SU-DHL-6 (cell line): ENCODE results near the gene SCUBE1.

ENCODE experiments used
- H2AFZ ChIP-seq: fragments of 200-600 bp; sonication (generic); 2 replicates; pipeline ENCODE4 v1.6.1; 2014; ENCODE audit warnings: low read depth, mild to moderate bottlenecking, moderate library complexity, mixed read lengths, antibody characterized with exemption, low read length; ENCODE audit not compliant: severe bottlenecking
- H3F3A ChIP-seq: fragments of 200-600 bp; shearing (Covaris generic); 2 replicates; pipeline ENCODE4 v1.6.0; 2016; ENCODE audit warnings: antibody characterized with exemption, mild to moderate bottlenecking; ENCODE audit not compliant: insufficient read depth
- H3K27ac ChIP-seq: fragments of 200-600 bp; sonication (generic); 2 replicates; pipeline ENCODE4 v1.5.1; 2016; ENCODE audit warnings: low read depth, mild to moderate bottlenecking, low read length, moderate library complexity, mixed read lengths
- H3K27me3 ChIP-seq: fragments of 200-600 bp; sonication (generic), shearing (Covaris generic); 2 replicates; pipeline ENCODE4 v1.6.0; 2014; ENCODE audit warnings: mild to moderate bottlenecking, low read length
- H3K36me3 ChIP-seq: fragments of 200-600 bp; sonication (generic); 2 replicates; pipeline ENCODE4 v1.6.1; 2014; ENCODE audit warnings: mild to moderate bottlenecking, low read length, mixed read lengths
- H3K4me2 ChIP-seq: fragments of 300-600, 200-600 bp; shearing (Covaris generic), sonication (generic); 2 replicates; pipeline ENCODE4 v1.6.0; 2014; ENCODE audit warnings: low read length, low read depth, mild to moderate bottlenecking; ENCODE audit not compliant: poor library complexity, severe bottlenecking
- H3K4me3 ChIP-seq: fragments of 200-600 bp; sonication (generic); 2 replicates; pipeline ENCODE4 v1.5.1; 2014; ENCODE audit warnings: antibody characterized with exemption, low read length, mild to moderate bottlenecking, mixed read lengths; ENCODE audit not compliant: insufficient read depth, poor library complexity, severe bottlenecking
- H3K79me2 ChIP-seq: fragments of 200-600 bp; sonication (generic); 2 replicates; pipeline ENCODE4 v1.6.1; 2014; ENCODE audit warnings: mild to moderate bottlenecking, low read length, moderate library complexity; ENCODE audit not compliant: insufficient read depth
- H3K9ac ChIP-seq: fragments of 200-600 bp; sonication (generic); 2 replicates; pipeline ENCODE4 v1.7.0; 2014; ENCODE audit warnings: mild to moderate bottlenecking, low read length
- H3K9me2 ChIP-seq: fragments of 200-600 bp; sonication (generic); replicated peaks from 2 replicates; pipeline ENCODE4 v1.6.1; 2014; ENCODE audit warnings: low read length; ENCODE audit not compliant: insufficient read depth
- H3K9me3 ChIP-seq: fragments of 200-600 bp; sonication (generic); 2 replicates; pipeline ENCODE4 v1.6.1; 2014; ENCODE audit warnings: low read length, mixed read lengths; ENCODE audit not compliant: insufficient read depth
- H4K20me1 ChIP-seq: fragments of 200-600 bp; sonication (generic); 2 replicates; pipeline ENCODE4 v1.6.1; 2014; ENCODE audit warnings: low read depth, mild to moderate bottlenecking, antibody characterized with exemption, low read length, moderate library complexity, mixed read lengths
- EZH2phosphoT487 ChIP-seq: fragments of 200-600 bp; sonication (generic), shearing (Covaris generic); conservative IDR thresholded peaks from 2 replicates; pipeline ENCODE4 v1.6.1; 2018; ENCODE audit warnings: mild to moderate bottlenecking, antibody characterized with exemption, low read length, moderate library complexity, mixed read lengths
- TF ChIP-seq, protein P1 (sequence below): fragments of 200-600 bp; sonication (generic); IDR thresholded peaks from one replicate; pipeline ENCODE4 v1.5.1; 2017; ENCODE audit warnings: antibody characterized with exemption, mild to moderate bottlenecking, low read length, moderate library complexity; ENCODE audit not compliant: insufficient read depth, poor library complexity, severe bottlenecking

The SCUBE1 gene

DNA sequence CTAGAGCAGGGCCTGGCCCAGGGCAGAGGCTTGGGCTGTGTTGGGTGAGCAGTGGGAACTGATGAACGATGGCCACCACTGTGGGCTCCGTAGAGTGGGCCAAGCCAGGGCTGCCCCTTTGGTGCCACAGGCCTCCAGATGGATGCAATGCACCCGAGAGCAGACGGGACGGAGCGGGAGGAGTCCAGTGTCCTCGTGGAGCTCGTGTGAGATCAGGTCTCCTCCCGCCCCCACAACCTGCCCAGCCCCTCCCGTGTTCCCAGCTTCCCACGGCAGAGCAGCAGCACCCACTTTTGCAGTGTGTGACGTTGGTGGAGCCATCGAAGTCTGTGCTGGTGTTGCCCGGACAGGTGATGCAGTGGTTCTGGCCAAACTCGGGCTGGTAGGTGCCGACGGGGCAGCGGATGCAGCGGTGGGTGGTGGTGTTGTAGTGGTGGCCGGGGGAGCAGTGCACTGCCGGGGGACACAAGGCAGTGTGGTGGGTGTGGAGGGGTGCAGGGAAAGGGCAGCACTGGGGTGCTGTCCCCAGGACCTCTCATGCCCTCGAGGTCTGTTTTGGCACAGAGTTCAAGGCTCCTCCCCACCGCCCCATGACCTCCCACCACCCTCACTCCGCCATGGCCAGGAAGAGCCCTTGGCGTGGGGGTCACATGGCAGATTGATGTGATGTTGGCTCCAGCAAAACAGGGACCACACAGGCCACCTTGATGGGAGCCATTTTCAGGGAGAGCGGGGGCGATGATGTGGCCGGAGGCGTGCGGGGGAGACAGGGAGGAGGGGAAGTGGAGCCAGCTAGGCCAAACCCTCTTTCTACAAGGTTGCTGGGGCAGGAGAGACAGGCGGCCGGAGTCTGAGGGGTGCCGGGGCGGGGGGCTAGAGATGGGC is 132.3 kb downstream of the SCUBE1 start:
- TF ChIP-seq EZH2phosphoT487, result no peak
- TF ChIP-seq, protein P1, sequence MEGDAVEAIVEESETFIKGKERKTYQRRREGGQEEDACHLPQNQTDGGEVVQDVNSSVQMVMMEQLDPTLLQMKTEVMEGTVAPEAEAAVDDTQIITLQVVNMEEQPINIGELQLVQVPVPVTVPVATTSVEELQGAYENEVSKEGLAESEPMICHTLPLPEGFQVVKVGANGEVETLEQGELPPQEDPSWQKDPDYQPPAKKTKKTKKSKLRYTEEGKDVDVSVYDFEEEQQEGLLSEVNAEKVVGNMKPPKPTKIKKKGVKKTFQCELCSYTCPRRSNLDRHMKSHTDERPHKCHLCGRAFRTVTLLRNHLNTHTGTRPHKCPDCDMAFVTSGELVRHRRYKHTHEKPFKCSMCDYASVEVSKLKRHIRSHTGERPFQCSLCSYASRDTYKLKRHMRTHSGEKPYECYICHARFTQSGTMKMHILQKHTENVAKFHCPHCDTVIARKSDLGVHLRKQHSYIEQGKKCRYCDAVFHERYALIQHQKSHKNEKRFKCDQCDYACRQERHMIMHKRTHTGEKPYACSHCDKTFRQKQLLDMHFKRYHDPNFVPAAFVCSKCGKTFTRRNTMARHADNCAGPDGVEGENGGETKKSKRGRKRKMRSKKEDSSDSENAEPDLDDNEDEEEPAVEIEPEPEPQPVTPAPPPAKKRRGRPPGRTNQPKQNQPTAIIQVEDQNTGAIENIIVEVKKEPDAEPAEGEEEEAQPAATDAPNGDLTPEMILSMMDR, result no peak
- H3K27ac ChIP-seq, result no peak overlapping the region
- H3K9ac ChIP-seq, result no peak overlapping the region
- H3K4me2 ChIP-seq, result no peak overlapping the region
- H3K27me3 ChIP-seq, result no peaks in the 10 kb centered on the region
- H3F3A ChIP-seq, result no peaks in the 10 kb centered on the region
- H3K9me3 ChIP-seq, result no peaks in the 10 kb centered on the region
- H3K4me3 ChIP-seq, result no peak overlapping the region
- H2AFZ ChIP-seq, result no peak overlapping the region
- H3K36me3 ChIP-seq, result no peaks in the 10 kb centered on the region
- no peaks in the 10 kb centered on the region for H3K9me2 ChIP-seq
- no peaks in the 10 kb centered on the region for H3K79me2 ChIP-seq
- no peaks in the 10 kb centered on the region for H4K20me1 ChIP-seq

DNA sequence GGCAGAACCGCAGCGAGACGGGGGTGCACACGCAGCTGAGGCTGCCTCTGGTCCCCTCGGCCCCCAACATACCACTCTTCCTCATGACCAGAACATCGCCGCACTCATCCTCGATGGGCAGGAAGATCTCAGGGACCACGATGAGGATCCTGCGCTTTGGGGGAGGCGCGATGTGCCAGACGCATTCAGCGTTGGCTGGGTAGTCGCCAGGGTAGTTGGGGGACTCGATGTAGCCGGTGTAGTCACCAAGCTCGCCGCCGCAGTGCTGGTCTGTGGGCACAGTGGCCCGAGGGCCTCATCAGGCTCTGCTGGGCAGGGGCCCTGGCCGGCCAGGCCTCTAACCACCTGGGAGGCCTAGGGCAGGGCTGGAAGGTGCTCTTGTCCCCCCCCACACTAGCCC is 133.2 kb downstream of the SCUBE1 start:
- H3K27me3 ChIP-seq, result no peaks in the 10 kb centered on the region
- H3K4me3 ChIP-seq, result no peak overlapping the region
- H3K36me3 ChIP-seq, result no peaks in the 10 kb centered on the region
- no peak overlapping the region for H3K9ac ChIP-seq
- no peaks in the 10 kb centered on the region for H3K9me2 ChIP-seq
- H3F3A ChIP-seq, result no peaks in the 10 kb centered on the region
- no peak overlapping the region for H2AFZ ChIP-seq
- H3K27ac ChIP-seq, result no peak overlapping the region
- no peaks in the 10 kb centered on the region for H3K79me2 ChIP-seq
- no peaks in the 10 kb centered on the region for H4K20me1 ChIP-seq
- TF ChIP-seq, protein P1, result no peak
- no peak for TF ChIP-seq EZH2phosphoT487
- H3K4me2 ChIP-seq, result no peak overlapping the region
- no peaks in the 10 kb centered on the region for H3K9me3 ChIP-seq

DNA sequence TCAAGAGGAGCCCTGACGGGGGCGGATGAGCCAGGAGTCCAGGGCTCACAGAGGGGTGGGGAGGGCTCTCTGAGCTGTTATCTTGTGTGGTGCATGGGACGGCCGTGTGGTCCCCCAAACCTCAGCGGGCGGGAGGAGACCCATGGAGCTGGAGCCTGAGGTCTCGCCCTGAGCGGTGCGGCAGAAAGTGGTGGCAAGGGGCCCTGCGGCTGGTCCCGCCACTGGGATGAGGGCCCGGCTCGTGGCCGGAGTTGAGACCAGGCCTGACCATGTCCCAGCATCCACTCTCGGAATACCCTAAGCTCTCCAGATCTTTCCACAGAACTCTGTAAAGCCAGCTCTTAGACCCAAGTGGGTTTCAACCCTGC is 133.7 kb downstream of the SCUBE1 start:
- Histone ChIP-seq H3K27ac (no peak overlapping the region), H3K4me3 (no peak overlapping the region), H3K4me2 (no peak overlapping the region), H4K20me1 (no peaks in the 10 kb centered on the region), H3F3A (no peaks in the 10 kb centered on the region), H2AFZ (no peak overlapping the region), H3K9me3 (no peaks in the 10 kb centered on the region), H3K27me3 (no peaks in the 10 kb centered on the region), H3K36me3 (no peaks in the 10 kb centered on the region), H3K9ac (no peak overlapping the region), H3K79me2 (no peaks in the 10 kb centered on the region), H3K9me2 (no peaks in the 10 kb centered on the region)
- no peak for TF ChIP-seq EZH2phosphoT487
- TF ChIP-seq, protein P1, result no peak
